Dendritic cell treated with granulocyte-macrophage colony-stimulating factor and Interleukin-4, amounts not matched to agents 40 ng/mL and 50 ng/mL, for 4 days (primary cell): ENCODE data around the gene ZNRF3.
"Not testable (repeated sequence)": the region's sequence is repeated elsewhere in the genome, so short reads cannot be mapped to it uniquely, and the experiment has no call there.

Experiments
- H3K27ac Mint-ChIP-seq: one replicate; pipeline ENCODE4 v1.8.0; 2022; ENCODE audit warnings: mild to moderate bottlenecking, mixed read lengths
- H3K27me3 Mint-ChIP-seq: one replicate; pipeline ENCODE4 v1.8.0; 2022; ENCODE audit warnings: mild to moderate bottlenecking, mixed read lengths
- H3K36me3 Mint-ChIP-seq: one replicate; pipeline ENCODE4 v1.8.0; 2022; ENCODE audit warnings: low read depth, mixed read lengths
- H3K4me1 Mint-ChIP-seq: one replicate; pipeline ENCODE4 v1.8.0; 2022; ENCODE audit warnings: low read depth, mixed read lengths
- H3K4me3 Mint-ChIP-seq: one replicate; pipeline ENCODE4 v1.8.0; 2022; ENCODE audit warnings: mild to moderate bottlenecking, moderate library complexity, mixed read lengths
- H3K9me3 Mint-ChIP-seq: one replicate; pipeline ENCODE4 v1.8.0; 2022; ENCODE audit warnings: mixed read lengths
- intact Hi-C: fragments of 100-400 bp; cut with micrococcal nuclease; formaldehyde crosslinking; loops from one replicate; pipeline ENCODE4 v1.15.0; 2022

ZNRF3 gene

GRCh38 chr22:28938286-28938833, 55.0 kb downstream of the ZNRF3 start:
- H3K9me3 Mint-ChIP-seq, result no peaks in the 10 kb centered on the region
- intact Hi-C loops, result no loop called here
- peaks cover 4% of the 10 kb centered on the region for H3K4me1 Mint-ChIP-seq
- H3K36me3 Mint-ChIP-seq, result no peaks in the 10 kb centered on the region
- H3K27ac Mint-ChIP-seq, result no peak overlapping the region
- peaks cover 12% of the 10 kb centered on the region for H3K27me3 Mint-ChIP-seq
- no peak overlapping the region for H3K4me3 Mint-ChIP-seq

DNA sequence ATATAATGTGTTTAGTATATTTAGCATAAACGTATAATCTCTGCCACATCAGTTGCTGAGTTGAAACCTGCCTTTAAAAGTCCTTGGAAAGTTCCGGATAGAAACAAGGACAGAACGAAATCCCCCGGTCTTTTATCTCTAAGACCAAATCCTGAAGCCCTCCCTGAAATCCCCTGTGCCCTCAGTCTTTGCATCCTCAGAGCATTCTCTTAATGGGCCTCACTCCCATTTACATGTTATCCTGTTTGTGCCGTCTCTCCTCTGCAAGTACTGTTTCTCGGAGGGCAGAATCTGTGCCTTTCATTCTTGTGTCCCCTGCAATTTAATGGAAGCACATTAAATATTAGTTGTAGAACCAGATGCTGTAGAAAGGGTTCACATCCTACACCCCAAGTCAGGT, 56.0 kb downstream of the ZNRF3 start:
- no peaks in the 10 kb centered on the region for H3K36me3 Mint-ChIP-seq

DNA sequence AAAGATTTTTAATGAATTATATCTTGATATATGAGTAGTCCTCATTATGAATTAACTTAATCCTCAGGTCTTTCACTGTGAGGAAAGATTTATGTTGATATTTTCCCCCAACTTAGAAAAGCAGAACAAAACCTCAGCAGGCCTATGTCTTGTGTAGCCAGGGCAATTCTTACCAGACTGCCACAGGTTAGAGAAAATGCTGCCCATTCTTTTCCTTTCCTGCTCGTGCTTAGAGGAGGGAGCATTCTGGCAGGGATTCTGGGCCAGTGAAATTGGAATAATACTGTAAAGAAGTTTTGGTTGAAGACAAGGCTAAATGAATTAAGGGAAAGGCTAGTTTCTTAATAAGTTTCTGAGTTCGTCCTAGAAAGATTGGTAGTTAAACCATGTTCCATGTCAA, 56.6 kb downstream of the ZNRF3 start:
- H3K9me3 Mint-ChIP-seq, result no peaks in the 10 kb centered on the region
- H3K27ac Mint-ChIP-seq, result no peak overlapping the region
- peaks cover 12% of the 10 kb centered on the region for H3K27me3 Mint-ChIP-seq
- H3K4me1 Mint-ChIP-seq, result peaks cover 10% of the 10 kb centered on the region
- intact Hi-C loops, result no loop called here
- H3K4me3 Mint-ChIP-seq, result no peak overlapping the region
- no peaks in the 10 kb centered on the region for H3K36me3 Mint-ChIP-seq

More for the DNA sequence above, 56.0 kb downstream of the ZNRF3 start:
- Mint-ChIP-seq H3K9me3 (no peaks in the 10 kb centered on the region), H3K4me3 (no peak overlapping the region), H3K4me1 (peaks cover 10% of the 10 kb centered on the region), H3K27ac (no peak overlapping the region), H3K27me3 (peaks cover 12% of the 10 kb centered on the region)
- intact Hi-C loops, result no loop called here

GRCh38 chr22:28940441-28940840, 57.1 kb downstream of the ZNRF3 start:
- no peaks in the 10 kb centered on the region for H3K36me3 Mint-ChIP-seq
- H3K27me3 Mint-ChIP-seq, result peaks cover 8% of the 10 kb centered on the region
- intact Hi-C loops, result no loop called here
- H3K4me3 Mint-ChIP-seq, result no peak overlapping the region
- no peak overlapping the region for H3K27ac Mint-ChIP-seq
- peaks cover 10% of the 10 kb centered on the region for H3K4me1 Mint-ChIP-seq
- H3K9me3 Mint-ChIP-seq, result no peaks in the 10 kb centered on the region

- Mint-ChIP-seq H3K4me1 (peaks cover 10% of the 10 kb centered on the region), H3K4me3 (no peak overlapping the region), H3K27me3 (peaks cover 12% of the 10 kb centered on the region), H3K36me3 (no peaks in the 10 kb centered on the region), H3K9me3 (peaks cover 14% of the 10 kb centered on the region), H3K27ac (no peak overlapping the region)
- intact Hi-C loops, result no loop called here
These were observed 59.0 kb downstream of the ZNRF3 start for GRCh38 chr22:28942333-28942732.

- no peak overlapping the region for H3K4me3 Mint-ChIP-seq
- intact Hi-C loops, result no loop called here
- H3K27ac Mint-ChIP-seq, result no peak overlapping the region
- peaks cover 12% of the 10 kb centered on the region for H3K27me3 Mint-ChIP-seq
- H3K9me3 Mint-ChIP-seq, result peaks cover 16% of the 10 kb centered on the region
- H3K4me1 Mint-ChIP-seq, result peaks cover 10% of the 10 kb centered on the region
- H3K36me3 Mint-ChIP-seq, result no peaks in the 10 kb centered on the region
These were observed 59.6 kb downstream of the ZNRF3 start for GRCh38 chr22:28942801-28943500.

DNA sequence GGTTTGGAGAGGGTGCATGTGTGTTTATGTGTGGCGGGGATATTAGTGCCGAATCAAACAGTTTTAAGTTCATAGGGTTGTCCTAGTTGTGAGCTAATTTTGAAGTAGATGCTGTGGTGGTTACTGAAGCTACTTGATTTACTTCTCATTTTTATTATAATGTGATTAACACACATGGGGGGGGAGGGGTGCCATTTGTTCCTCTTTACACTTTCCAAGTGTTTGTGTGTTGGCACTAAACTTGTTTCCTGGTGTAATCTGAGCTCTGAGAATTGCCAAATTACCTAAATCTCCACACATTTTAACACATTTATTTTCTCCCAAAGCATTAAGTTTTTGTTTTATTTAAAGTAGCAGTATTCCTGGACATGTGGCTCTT, 60.1 kb downstream of the ZNRF3 start:
- no peak overlapping the region for H3K4me3 Mint-ChIP-seq
- H3K9me3 Mint-ChIP-seq, result peaks cover 16% of the 10 kb centered on the region
- intact Hi-C loops, result no loop called here
- no peak overlapping the region for H3K27ac Mint-ChIP-seq
- H3K27me3 Mint-ChIP-seq, result peaks cover 12% of the 10 kb centered on the region
- no peaks in the 10 kb centered on the region for H3K36me3 Mint-ChIP-seq
- H3K4me1 Mint-ChIP-seq, result peaks cover 10% of the 10 kb centered on the region

DNA sequence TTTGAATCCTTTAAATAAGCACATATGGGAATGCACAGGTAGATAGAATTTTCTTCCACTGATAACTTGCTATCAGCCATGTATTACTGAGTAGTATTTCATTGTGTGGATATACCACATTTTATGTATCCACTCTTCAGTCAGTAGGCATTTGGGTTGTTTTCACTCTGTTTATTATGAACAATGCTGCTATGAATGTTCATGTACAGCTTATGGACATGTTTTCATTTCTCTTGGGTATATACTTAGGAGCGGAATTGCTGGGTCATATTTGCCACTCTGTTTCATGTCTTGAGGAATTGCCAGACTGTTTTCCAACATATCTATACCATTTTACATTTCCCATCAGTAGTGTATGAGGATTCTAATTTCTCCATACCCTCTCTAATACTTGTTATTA, 63.8 kb downstream of the ZNRF3 start:
- peaks cover 16% of the 10 kb centered on the region for H3K4me1 Mint-ChIP-seq
- no peaks in the 10 kb centered on the region for H3K36me3 Mint-ChIP-seq
- no peak overlapping the region for H3K27ac Mint-ChIP-seq
- intact Hi-C loops, result no loop called here
- H3K9me3 Mint-ChIP-seq, result peaks cover 16% of the 10 kb centered on the region
- H3K4me3 Mint-ChIP-seq, result no peak overlapping the region
- H3K27me3 Mint-ChIP-seq, result peaks cover 16% of the 10 kb centered on the region

DNA sequence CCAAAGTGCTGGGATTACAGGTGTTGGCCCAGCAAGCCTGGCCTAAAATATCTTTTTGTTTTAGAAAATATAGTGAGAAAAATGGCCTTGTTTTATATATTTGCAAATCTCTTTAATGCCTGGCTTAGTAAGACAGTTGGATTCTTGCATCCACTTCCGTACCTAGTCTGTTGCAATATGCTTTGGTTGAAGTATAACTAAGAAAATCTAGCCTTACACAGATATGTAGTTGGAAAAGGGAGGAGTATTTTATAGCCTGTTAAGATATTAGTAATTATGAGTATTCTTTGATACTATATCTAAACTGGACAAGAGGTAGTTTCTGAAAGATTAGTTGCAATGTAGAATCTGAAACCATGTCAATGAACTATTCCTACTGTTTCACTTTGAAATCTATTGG, 65.1 kb downstream of the ZNRF3 start:
- H3K36me3 Mint-ChIP-seq, result no peaks in the 10 kb centered on the region
- H3K4me1 Mint-ChIP-seq, result peaks cover 11% of the 10 kb centered on the region
- H3K9me3 Mint-ChIP-seq, result peaks cover 16% of the 10 kb centered on the region
- intact Hi-C loops, result no loop called here
- peaks cover 25% of the 10 kb centered on the region for H3K27me3 Mint-ChIP-seq
- H3K4me3 Mint-ChIP-seq, result no peak overlapping the region
- H3K27ac Mint-ChIP-seq, result no peak overlapping the region

DNA sequence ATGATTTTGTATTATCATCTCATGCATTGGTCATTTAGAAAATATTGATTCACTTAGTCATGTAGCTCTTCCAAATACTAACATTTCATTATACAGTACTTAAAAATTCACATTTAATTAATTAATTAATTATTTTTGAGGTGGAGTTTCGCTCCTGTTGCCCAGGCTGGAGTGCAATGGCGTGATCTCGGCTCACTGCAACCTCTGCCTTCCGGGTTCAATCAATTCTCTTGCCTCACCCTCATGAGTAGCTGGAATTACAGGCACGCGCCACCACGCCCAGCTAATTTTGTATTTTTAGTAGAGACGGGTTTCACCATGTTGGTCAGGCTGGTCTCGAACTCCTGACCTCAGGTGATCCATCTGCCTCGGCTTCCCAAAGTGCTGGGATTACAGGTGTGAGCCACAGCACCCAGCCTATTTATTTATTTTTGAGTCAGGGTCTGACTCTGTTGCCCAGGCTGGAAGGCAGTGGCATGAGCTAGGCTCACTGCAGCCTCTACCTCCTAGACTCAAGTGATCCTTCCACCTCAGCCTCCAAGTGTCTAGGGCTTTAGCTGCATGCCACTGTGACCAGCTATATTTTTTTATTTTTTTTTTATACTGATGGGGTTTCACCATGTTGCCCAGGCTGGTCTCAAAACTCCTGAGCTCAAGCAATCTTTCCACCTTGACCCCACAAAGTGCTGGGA, 65.6 kb downstream of the ZNRF3 start:
- intact Hi-C loops, H3K4me1 Mint-ChIP-seq, H3K4me3 Mint-ChIP-seq, H3K36me3 Mint-ChIP-seq, H3K27ac Mint-ChIP-seq: not testable (repeated sequence)
- Mint-ChIP-seq H3K9me3 (peaks cover 16% of the 10 kb centered on the region), H3K27me3 (peaks cover 25% of the 10 kb centered on the region)

- intact Hi-C loops, result no loop called here
- Mint-ChIP-seq H3K4me1 (peaks cover 6% of the 10 kb centered on the region), H3K9me3 (peaks cover 16% of the 10 kb centered on the region), H3K4me3 (no peak overlapping the region), H3K36me3 (no peaks in the 10 kb centered on the region), H3K27ac (no peak overlapping the region), H3K27me3 (peaks cover 28% of the 10 kb centered on the region)
These were observed 66.4 kb downstream of the ZNRF3 start for GRCh38 chr22:28949788-28950187.

DNA sequence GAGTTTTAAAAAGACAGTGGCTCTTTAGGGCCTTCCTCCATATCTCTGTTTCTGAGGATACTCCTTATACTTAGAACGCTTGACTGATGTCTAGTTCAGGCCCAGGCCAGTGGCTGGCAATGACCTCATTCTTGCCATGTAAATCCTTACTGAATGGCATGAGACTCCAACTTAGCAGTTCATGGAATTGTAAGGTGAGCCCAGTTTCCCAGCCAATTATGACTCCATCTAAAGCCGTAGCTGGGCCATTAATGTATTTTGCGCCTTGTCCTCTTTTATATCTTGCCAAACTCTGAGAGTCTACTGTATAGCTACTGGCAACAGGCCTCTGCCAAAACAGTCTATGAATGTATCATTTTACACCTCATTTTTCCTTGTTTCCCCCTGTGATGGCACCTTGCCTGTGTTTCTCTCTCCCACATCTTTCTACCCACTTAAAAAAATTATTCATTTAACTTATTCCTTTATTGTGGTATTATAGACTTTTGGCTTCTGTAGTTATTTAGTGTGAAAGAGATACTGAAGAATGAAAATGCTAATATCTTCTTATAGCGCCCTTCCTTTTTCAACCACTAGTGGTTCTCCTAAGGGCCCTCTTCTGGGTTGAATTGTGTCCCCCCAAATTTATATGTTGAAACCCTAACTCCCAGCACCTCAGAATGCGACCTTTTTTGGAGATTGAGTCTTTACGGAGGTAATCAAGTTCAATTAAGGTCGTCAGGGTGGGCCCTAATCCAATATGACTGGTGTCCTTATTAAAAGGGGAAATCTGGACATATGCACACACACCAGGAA, 67.4 kb downstream of the ZNRF3 start:
- intact Hi-C loops, result no loop called here
- H3K4me1 Mint-ChIP-seq, result peaks cover 7% of the 10 kb centered on the region
- no peak overlapping the region for H3K27ac Mint-ChIP-seq
- H3K27me3 Mint-ChIP-seq, result peaks cover 29% of the 10 kb centered on the region
- no peaks in the 10 kb centered on the region for H3K36me3 Mint-ChIP-seq
- peaks cover 16% of the 10 kb centered on the region for H3K9me3 Mint-ChIP-seq
- H3K4me3 Mint-ChIP-seq, result no peak overlapping the region

DNA sequence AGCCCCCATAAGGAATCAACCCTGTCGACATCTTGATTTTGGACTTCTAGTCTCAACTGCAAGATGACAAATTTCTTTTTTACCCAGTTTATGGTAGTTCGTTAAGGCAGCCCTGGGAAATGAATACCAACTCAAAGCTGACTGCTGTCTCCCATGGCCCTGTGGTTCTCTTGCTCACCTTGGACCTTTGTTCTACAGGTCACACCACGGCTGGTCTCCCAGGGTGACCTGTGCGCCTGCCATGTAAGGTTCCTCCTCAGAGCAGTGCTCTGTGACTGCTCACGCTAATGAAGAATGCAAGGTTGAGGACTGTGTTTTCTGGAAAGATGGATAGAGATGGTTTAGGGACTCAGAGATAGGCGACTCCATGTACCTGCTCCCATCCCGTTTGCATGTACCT, 68.2 kb downstream of the ZNRF3 start:
- Mint-ChIP-seq H3K4me3 (no peak overlapping the region), H3K36me3 (no peaks in the 10 kb centered on the region), H3K27ac (no peak overlapping the region), H3K4me1 (peaks cover 13% of the 10 kb centered on the region), H3K9me3 (peaks cover 10% of the 10 kb centered on the region), H3K27me3 (peaks cover 30% of the 10 kb centered on the region)
- intact Hi-C loops, result no loop called here

- H3K27me3 Mint-ChIP-seq, result peaks cover 30% of the 10 kb centered on the region
- no peaks in the 10 kb centered on the region for H3K36me3 Mint-ChIP-seq
- H3K4me1 Mint-ChIP-seq, result peaks cover 16% of the 10 kb centered on the region
- peaks cover 5% of the 10 kb centered on the region for H3K9me3 Mint-ChIP-seq
- intact Hi-C loops, result no loop called here
- no peak overlapping the region for H3K27ac Mint-ChIP-seq
- no peak overlapping the region for H3K4me3 Mint-ChIP-seq
These were observed 68.7 kb downstream of the ZNRF3 start for GRCh38 chr22:28951969-28952521.
